HCT116 (cell line): ENCODE results near the gene MYLK4. TPM values are rescaled to one million over a fixed set of nuclear protein-coding genes. Genes with fewer than 3 reads are reported as not detected.
A peak's percentile ranks its signal among the peaks of the same experiment; 100 is the strongest.

Experiments used
- ATAC-seq: fragments of 200-7000 bp; cut with Tn5 transposase; 2 replicates; pipeline ENCODE4 v1.9.1; 2020; ENCODE audit warnings: mild to moderate bottlenecking, moderate library complexity
- BruUV-seq: library from RNA; stranded (reverse); fragments of 400-500 nt; replicated peaks from 2 replicates; lab custom pipeline; 2021; lab: Mats Ljungman, UMichigan
- CTCF ChIA-PET: fragments of 300-600 bp; sonication (Branson Sonifier 250); formaldehyde crosslinking; loops from one replicate; lab custom pipeline; 2021; ENCODE audit warnings: antibody characterized with exemption; lab: Charles Lee
- POLR2A ChIA-PET: fragments of 300-600, 350-600 bp; sonication (Branson Sonifier 250); formaldehyde crosslinking; loops from one replicate; lab custom pipeline; 2021; ENCODE audit warnings: antibody characterized with exemption; lab: Charles Lee
- RAD21 ChIA-PET, 2 experiments: fragments of 300-600 bp; sonication (Branson Sonifier 250); formaldehyde crosslinking; loops; one replicate each; lab custom pipeline; 2023; ENCODE audit warnings: low total read pairs in 2 of 2; ENCODE audit not compliant: uncharacterized antibody in 2 of 2, unreplicated experiment in 2 of 2, low non-redundant PET in 1 of 2; lab: Charles Lee
- DNase-seq: peaks from one replicate; pipeline ENCODE4 v3.0.0-alpha.2; 2010; ENCODE audit warnings: low read depth, low spot score
- H2AFZ ChIP-seq: fragments of 200-600 bp; shearing (Covaris generic), sonication (generic); 2 replicates; pipeline ENCODE4 v1.6.1; 2017; ENCODE audit warnings: low read depth, mixed run types, mixed read lengths, antibody characterized with exemption, low read length; ENCODE audit not compliant: poor library complexity, severe bottlenecking
- H3K27ac ChIP-seq: 2 replicates; pipeline ENCODE4 v1.5.1; 2012; ENCODE audit warnings: low read depth, low read length
- H3K27me3 ChIP-seq: fragments of 200-600 bp; sonication (generic); 2 replicates; pipeline ENCODE4 v1.6.1; 2016; ENCODE audit warnings: mixed run types, low read length, mixed read lengths; ENCODE audit not compliant: insufficient read depth
- H3K36me3 ChIP-seq, 2 experiments: fragments of 200-500 bp in 1 of 2; fragments of 200-600 bp in 1 of 2; sonication (Bioruptor generic) in 1 of 2; sonication (generic) in 1 of 2; 2 replicates each; pipeline versions ENCODE4 v1.5.1 to v1.6.1; 2014 to 2016; ENCODE audit warnings: low read length in 2 of 2, inconsistent platforms in 1 of 2, mixed read lengths in 1 of 2, mixed run types in 1 of 2; ENCODE audit not compliant: insufficient read depth in 2 of 2, control insufficient read depth in 1 of 2
- H3K4me1 ChIP-seq, 2 experiments: fragments of 200-600 bp in 1 of 2; sonication (generic) in 1 of 2; 2 replicates each; pipeline versions ENCODE4 v1.5.1 to v1.6.1; 2012 to 2017; ENCODE audit warnings: low read length in 2 of 2, inconsistent platforms in 1 of 2, mild to moderate bottlenecking in 1 of 2, mixed read lengths in 1 of 2, mixed run types in 1 of 2, moderate library complexity in 1 of 2; ENCODE audit not compliant: insufficient read depth in 2 of 2, control insufficient read depth in 1 of 2
- H3K4me2 ChIP-seq: fragments of 200-600 bp; sonication (generic); 2 replicates; pipeline ENCODE4 v1.6.1; 2017; ENCODE audit warnings: mixed run types, low read length, mixed read lengths
- H3K4me3 ChIP-seq, 2 experiments: fragments of 200-600 bp in 1 of 2; sonication (generic) in 1 of 2; replicated peaks in 1 of 2; 2 replicates each; pipeline ENCODE4 v1.5.1; 2011 to 2016; ENCODE audit warnings: low read length in 2 of 2, control low read depth in 1 of 2, low read depth in 1 of 2, mild to moderate bottlenecking in 1 of 2, mixed read lengths in 1 of 2, mixed run types in 1 of 2
- H3K79me2 ChIP-seq: fragments of 200-600 bp; sonication (generic); 2 replicates; pipeline ENCODE4 v1.6.1; 2017; ENCODE audit warnings: mild to moderate bottlenecking, mixed run types, low read length, moderate library complexity, mixed read lengths; ENCODE audit not compliant: insufficient read depth
- H3K9ac ChIP-seq: fragments of 200-600 bp; sonication (generic); 2 replicates; pipeline ENCODE4 v1.6.1; 2016; ENCODE audit warnings: low read length, mixed read lengths
- H3K9me2 ChIP-seq: fragments of 200-600 bp; sonication (generic), shearing (Covaris generic); 2 replicates; pipeline ENCODE4 v1.6.1; 2017; ENCODE audit warnings: mixed run types, mild to moderate bottlenecking, moderate library complexity; ENCODE audit not compliant: insufficient read depth
- H3K9me3 ChIP-seq, 2 experiments: fragments of 200-500 bp in 1 of 2; fragments of 200-600 bp in 1 of 2; sonication (Bioruptor generic) in 1 of 2; sonication (generic) in 1 of 2; 2 replicates each; pipeline ENCODE4 v1.6.1; 2014 to 2017; ENCODE audit warnings: low read length in 2 of 2, mixed read lengths in 2 of 2, inconsistent platforms in 1 of 2, low read depth in 1 of 2, mild to moderate bottlenecking in 1 of 2, mixed run types in 1 of 2, moderate library complexity in 1 of 2; ENCODE audit not compliant: control insufficient read depth in 1 of 2, insufficient read depth in 1 of 2
- H4K20me1 ChIP-seq: fragments of 200-600 bp; sonication (generic), shearing (Covaris generic); 2 replicates; pipeline ENCODE4 v1.6.1; 2017; ENCODE audit warnings: mixed run types, mild to moderate bottlenecking, moderate library complexity; ENCODE audit not compliant: insufficient read depth
- CBX3 ChIP-seq: IDR thresholded peaks from 2 replicates; pipeline ENCODE4 v1.6.1; 2012; ENCODE audit warnings: low read depth
- CEBPB ChIP-seq: IDR thresholded peaks from 2 replicates; pipeline ENCODE4 v1.6.1; 2012; ENCODE audit warnings: low read depth
- ELF1 ChIP-seq: IDR thresholded peaks from 2 replicates; pipeline ENCODE4 v1.6.1; 2012; ENCODE audit warnings: low read depth, borderline replicate concordance
- EZH2 ChIP-seq: fragments of 200-600 bp; sonication (generic); IDR thresholded peaks from 2 replicates; pipeline ENCODE4 v1.6.1; 2017; ENCODE audit warnings: antibody characterized with exemption, mixed run types
- EZH2phosphoT487 ChIP-seq: fragments of 200-600 bp; IDR thresholded peaks from 2 replicates; pipeline ENCODE4 v1.6.1; 2018; ENCODE audit warnings: antibody characterized with exemption, borderline replicate concordance
- JUND ChIP-seq: IDR thresholded peaks from 2 replicates; pipeline ENCODE4 v1.6.1; 2012
- POLR2AphosphoS5 ChIP-seq: IDR thresholded peaks from 2 replicates; pipeline ENCODE4 v1.6.1; 2011; ENCODE audit warnings: mild to moderate bottlenecking, low read depth, low read length, moderate library complexity
- RAD21 ChIP-seq: IDR thresholded peaks from 2 replicates; pipeline ENCODE4 v1.6.1; 2012; ENCODE audit warnings: low read depth, mild to moderate bottlenecking
- SIN3A ChIP-seq: IDR thresholded peaks from 2 replicates; pipeline ENCODE4 v1.6.1; 2012; ENCODE audit warnings: low read depth
- SP1 ChIP-seq: IDR thresholded peaks from 2 replicates; pipeline ENCODE4 v1.6.1; 2012; ENCODE audit warnings: low read depth
- SRF ChIP-seq: IDR thresholded peaks from 2 replicates; pipeline ENCODE4 v1.6.1; 2012; ENCODE audit warnings: low read depth
- TCF7L2 ChIP-seq: IDR thresholded peaks from 2 replicates; pipeline ENCODE4 v1.7.0; 2011; ENCODE audit warnings: borderline replicate concordance, inconsistent platforms; ENCODE audit not compliant: insufficient read depth, insufficient read length; ENCODE audit errors: extremely low read depth
- YY1 ChIP-seq: IDR thresholded peaks from 2 replicates; pipeline ENCODE4 v1.6.1; 2011; ENCODE audit warnings: low read length, low read depth, moderate library complexity, mild to moderate bottlenecking; ENCODE audit not compliant: insufficient replicate concordance; ENCODE audit errors: extremely low read depth
- ZFX ChIP-seq: fragments of 450-650 bp; IDR thresholded peaks from 2 replicates; pipeline ENCODE4 v1.6.1; 2017
- intact Hi-C: fragments of 100-400 bp; cut with micrococcal nuclease; formaldehyde crosslinking; loops from 2 replicates; pipeline ENCODE4 v1.10.0; 2022
- total RNA-seq: library from RNA; stranded (reverse); gene quantifications from one replicate; pipeline ENCODE4 v1.2.1, GENCODE V29; 2021; ENCODE audit not compliant: unreplicated experiment
- TF ChIP-seq, protein P1 (sequence below): IDR thresholded peaks from 2 replicates; pipeline ENCODE4 v1.6.1; 2012; ENCODE audit warnings: low read depth
- TF ChIP-seq, protein P2 (sequence below): IDR thresholded peaks from 2 replicates; pipeline ENCODE4 v1.6.1; 2011; ENCODE audit warnings: mild to moderate bottlenecking, low read length, moderate library complexity; ENCODE audit not compliant: insufficient replicate concordance; ENCODE audit errors: extremely low read depth

The MYLK4 gene
- total RNA-seq, 1 experiment from 2014 or later, result 0.27 TPM

DNA sequence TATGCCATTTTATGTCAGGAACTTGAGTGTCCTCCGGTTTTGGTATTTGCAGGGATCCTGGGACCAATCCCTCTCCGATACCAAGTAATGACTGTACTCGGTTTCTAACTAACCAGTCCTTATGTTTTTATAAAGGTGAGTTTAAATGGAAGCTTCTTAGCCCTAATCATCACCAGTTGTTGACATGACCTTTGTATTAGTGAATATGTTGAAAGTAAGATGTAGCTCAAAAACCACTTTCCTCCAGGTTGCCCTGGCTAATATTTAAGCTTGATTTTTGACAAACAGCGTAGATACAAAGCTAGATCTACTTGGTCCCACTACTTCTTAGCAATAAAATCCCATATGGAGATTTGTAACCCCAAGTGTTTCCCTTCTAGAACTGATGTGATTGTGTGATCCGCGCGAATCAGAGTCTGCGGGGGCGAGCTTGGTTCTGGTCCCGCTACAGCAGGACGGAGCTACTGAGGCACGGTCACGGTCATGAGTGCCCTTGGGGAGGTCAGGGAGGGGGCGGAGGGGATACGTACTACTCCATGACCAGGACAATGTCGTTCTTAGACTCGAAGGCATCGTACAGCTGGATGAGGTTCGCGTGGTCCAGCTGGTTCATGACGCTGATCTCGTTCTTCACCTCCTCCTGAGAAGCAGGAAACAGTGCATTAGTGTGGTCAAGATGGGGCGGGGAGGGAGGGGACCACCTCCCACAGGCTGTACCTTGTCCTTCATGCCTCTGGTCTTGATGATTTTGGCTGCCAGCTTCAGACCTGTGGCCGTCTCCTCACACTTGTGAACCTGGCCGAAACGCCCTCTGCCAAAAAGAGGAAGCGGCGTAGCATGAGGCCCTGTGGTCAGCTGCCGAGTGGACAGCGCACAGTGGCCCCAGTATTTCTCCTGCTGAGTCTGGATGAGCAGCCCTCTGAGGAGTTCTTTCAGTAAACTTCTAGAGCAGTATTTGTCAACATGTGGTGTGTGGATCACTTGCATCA lies 65.7 kb downstream of the MYLK4 start (continued):
- TF ChIP-seq, protein P1, sequence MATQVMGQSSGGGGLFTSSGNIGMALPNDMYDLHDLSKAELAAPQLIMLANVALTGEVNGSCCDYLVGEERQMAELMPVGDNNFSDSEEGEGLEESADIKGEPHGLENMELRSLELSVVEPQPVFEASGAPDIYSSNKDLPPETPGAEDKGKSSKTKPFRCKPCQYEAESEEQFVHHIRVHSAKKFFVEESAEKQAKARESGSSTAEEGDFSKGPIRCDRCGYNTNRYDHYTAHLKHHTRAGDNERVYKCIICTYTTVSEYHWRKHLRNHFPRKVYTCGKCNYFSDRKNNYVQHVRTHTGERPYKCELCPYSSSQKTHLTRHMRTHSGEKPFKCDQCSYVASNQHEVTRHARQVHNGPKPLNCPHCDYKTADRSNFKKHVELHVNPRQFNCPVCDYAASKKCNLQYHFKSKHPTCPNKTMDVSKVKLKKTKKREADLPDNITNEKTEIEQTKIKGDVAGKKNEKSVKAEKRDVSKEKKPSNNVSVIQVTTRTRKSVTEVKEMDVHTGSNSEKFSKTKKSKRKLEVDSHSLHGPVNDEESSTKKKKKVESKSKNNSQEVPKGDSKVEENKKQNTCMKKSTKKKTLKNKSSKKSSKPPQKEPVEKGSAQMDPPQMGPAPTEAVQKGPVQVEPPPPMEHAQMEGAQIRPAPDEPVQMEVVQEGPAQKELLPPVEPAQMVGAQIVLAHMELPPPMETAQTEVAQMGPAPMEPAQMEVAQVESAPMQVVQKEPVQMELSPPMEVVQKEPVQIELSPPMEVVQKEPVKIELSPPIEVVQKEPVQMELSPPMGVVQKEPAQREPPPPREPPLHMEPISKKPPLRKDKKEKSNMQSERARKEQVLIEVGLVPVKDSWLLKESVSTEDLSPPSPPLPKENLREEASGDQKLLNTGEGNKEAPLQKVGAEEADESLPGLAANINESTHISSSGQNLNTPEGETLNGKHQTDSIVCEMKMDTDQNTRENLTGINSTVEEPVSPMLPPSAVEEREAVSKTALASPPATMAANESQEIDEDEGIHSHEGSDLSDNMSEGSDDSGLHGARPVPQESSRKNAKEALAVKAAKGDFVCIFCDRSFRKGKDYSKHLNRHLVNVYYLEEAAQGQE, result no peak
- no peak for TF ChIP-seq SP1
- TF ChIP-seq, all 23 proteins: peak for 0

DNA sequence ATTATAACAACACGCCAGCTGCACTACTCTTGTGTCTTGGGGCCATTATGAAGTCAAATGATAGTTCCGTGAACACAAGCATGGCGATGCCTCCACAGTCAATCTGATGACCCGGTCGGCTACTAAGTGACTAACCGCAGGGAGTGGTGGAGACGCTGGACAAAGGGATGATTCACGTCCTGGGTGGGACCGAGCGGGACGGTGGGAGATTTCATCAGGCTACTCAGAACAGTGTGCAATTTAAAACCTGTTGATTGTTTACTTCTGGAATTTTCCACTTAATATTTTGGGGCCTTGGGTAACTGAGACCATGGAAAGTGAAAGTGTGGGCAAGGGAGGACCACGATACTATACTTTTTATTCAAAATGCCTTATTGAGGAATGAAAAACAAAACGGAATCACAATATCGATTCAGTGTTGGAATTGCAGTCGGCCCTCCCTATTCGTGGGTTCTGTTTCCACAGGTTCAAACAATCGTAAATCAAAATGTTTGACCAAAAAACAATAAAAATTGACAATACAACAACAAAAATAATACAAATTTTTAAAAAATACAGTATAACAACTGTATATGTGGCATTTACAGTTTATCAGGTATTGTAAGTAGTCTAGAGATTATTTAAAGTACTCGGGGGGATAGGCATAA lies 66.5 kb downstream of the MYLK4 start:
- Histone ChIP-seq H2AFZ (peak overlapping the region; percentile 78), H3K27ac (no peak overlapping the region), H4K20me1 (no peaks in the 10 kb centered on the region), H3K9ac (peak overlapping the region; percentile 7; the same call in 1 of the 2 replicates), H3K36me3 (no peaks in the 10 kb centered on the region), H3K9me3 (peaks cover 0 to 5% of the 10 kb centered on the region in 2 experiments; a peak in 1 of 4 replicates), H3K4me3 (peak overlapping the region in 1 of 2 experiments; percentile 31; a peak in 1 of 4 replicates), H3K4me1 (peaks cover 10 to 25% of the 10 kb centered on the region in 2 experiments), H3K79me2 (no peaks in the 10 kb centered on the region), H3K9me2 (no peaks in the 10 kb centered on the region), H3K27me3 (no peaks in the 10 kb centered on the region), H3K4me2 (peak overlapping the region; percentile 65)
- peak; percentile 86 for DNase-seq
- ATAC-seq, result peak; percentile 92
- ChIA-PET CTCF (no interaction called here), RAD21 (no interaction called here), POLR2A (interaction anchor here (1.1 kb wide), 1 partner anchor 50 kb away, joined by 4 read pairs; no protein-coding TSS in a partner anchor)
- BruUV-seq, result TSS peak; percentile 99
- intact Hi-C loops, result loop anchor here (1.0 kb wide), 1 partner anchor 54 kb away; no protein-coding TSS in a partner anchor
- TF ChIP-seq EZH2 (no peak), CEBPB (peak; percentile 87), SP1 (peak; percentile 91), POLR2AphosphoS5 (peak; percentile 77), ZFX (no peak), TCF7L2 (no peak), JUND (peak; percentile 87), EZH2phosphoT487 (no peak), YY1 (peak; percentile 74), CBX3 (peak; percentile 72; the same call in 1 of the 2 replicates), RAD21 (no peak), ELF1 (no peak), SIN3A (no peak), SRF (no peak)
- TF ChIP-seq, protein P2, sequence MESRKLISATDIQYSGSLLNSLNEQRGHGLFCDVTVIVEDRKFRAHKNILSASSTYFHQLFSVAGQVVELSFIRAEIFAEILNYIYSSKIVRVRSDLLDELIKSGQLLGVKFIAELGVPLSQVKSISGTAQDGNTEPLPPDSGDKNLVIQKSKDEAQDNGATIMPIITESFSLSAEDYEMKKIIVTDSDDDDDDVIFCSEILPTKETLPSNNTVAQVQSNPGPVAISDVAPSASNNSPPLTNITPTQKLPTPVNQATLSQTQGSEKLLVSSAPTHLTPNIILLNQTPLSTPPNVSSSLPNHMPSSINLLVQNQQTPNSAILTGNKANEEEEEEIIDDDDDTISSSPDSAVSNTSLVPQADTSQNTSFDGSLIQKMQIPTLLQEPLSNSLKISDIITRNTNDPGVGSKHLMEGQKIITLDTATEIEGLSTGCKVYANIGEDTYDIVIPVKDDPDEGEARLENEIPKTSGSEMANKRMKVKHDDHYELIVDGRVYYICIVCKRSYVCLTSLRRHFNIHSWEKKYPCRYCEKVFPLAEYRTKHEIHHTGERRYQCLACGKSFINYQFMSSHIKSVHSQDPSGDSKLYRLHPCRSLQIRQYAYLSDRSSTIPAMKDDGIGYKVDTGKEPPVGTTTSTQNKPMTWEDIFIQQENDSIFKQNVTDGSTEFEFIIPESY, result no peak
